ENCODE results near the gene TIGD6. TPM values are rescaled to one million over a fixed set of nuclear protein-coding genes. Genes with fewer than 3 reads are reported as not detected.

The TIGD6 gene
- total and polyA plus RNA-seq, 10 of the 15 experiments (the other 5 are each of a cell fraction or from before 2014, with no cell fraction given), result 0.84 to 4.1 (median 2.7) TPM

DNA sequence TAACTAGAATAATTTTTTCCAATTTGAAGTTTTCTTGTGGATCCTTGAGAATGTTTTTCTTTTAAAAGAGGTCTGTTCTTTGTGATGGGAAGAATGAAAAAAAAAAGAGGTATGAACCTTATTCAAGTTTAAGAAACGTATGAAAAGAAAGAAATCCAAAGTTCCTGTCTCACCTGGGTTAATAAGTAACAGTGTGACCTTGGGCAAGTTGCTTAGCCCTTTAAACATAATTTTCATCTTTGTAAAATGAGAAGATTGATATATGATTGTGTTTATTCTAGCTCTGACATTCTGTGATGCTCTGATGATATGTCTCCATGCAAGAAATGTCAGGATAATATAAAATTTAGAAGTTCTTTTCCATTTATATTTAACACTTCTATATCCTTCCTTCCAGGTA lies 20.6 kb downstream of the TIGD6 start:
- in situ Hi-C loops (cut with MboI), result no loop called here
- Histone ChIP-seq H3K4me3 (no peak overlapping the region), H2AFZ (ENCODE audit: control insufficient read depth, low read depth, low read length) (no peak overlapping the region), H3K9ac (ENCODE audit: control insufficient read depth, insufficient read depth, low read length) (no peak overlapping the region), H3K79me2 (ENCODE audit: control insufficient read depth, insufficient read depth, low read length) (no peaks in the 10 kb centered on the region), H3K4me2 (ENCODE audit: control insufficient read depth, insufficient read depth) (no peak overlapping the region), H3K36me3 (ENCODE audit: control insufficient read depth in 2 of 2, insufficient read depth in 2 of 2, low read length in 1 of 2) (no peaks in the 10 kb centered on the region; a peak in 1 of 4 replicates), H3K27me3 (replicated peaks in 1 of 2; ENCODE audit: control insufficient read depth in 2 of 2, insufficient read depth in 2 of 2, low read length in 1 of 2) (no peaks in the 10 kb centered on the region), H3K4me1 (ENCODE audit: control insufficient read depth, insufficient read depth, low read length) (no peaks in the 10 kb centered on the region), H3K9me3 (replicated peaks; ENCODE audit: control insufficient read depth, insufficient read depth, low read length) (no peaks in the 10 kb centered on the region), H3K27ac (ENCODE audit: control insufficient read depth, insufficient read depth) (no peak overlapping the region), H4K20me1 (ENCODE audit: control insufficient read depth, insufficient read depth) (no peaks in the 10 kb centered on the region)
- ATAC-seq, result no peak
- ChIA-PET POLR2A (no interaction called here), SMC1A (ENCODE audit: uncharacterized antibody, unreplicated experiment) (interaction anchor here (1.4 kb wide), 1 partner anchor 344 kb away, joined by 3 read pairs; no protein-coding TSS in a partner anchor), RAD21 (ENCODE audit: unreplicated experiment) (no interaction called here), CTCF (interaction anchor here (1.3 kb wide), 1 partner anchor 127 kb away, joined by 6 read pairs; no protein-coding TSS in a partner anchor)
- 82% methylated on average over 1 of the region's 1 CpG for WGBS (ENCODE audit: insufficient coverage, insufficient replicate concordance, low lambda C conversion rate, missing lambda C conversion rate)
- BruUV-seq (replicated peaks), result no TSS peak
- no peak for FAIRE-seq
- DNase-seq (ENCODE audit: low read depth, low spot score), result no peak
- intact Hi-C loops (cut with micrococcal nuclease; ENCODE audit: unreplicated experiment), result no loop called here
- TF ChIP-seq, protein P1, sequence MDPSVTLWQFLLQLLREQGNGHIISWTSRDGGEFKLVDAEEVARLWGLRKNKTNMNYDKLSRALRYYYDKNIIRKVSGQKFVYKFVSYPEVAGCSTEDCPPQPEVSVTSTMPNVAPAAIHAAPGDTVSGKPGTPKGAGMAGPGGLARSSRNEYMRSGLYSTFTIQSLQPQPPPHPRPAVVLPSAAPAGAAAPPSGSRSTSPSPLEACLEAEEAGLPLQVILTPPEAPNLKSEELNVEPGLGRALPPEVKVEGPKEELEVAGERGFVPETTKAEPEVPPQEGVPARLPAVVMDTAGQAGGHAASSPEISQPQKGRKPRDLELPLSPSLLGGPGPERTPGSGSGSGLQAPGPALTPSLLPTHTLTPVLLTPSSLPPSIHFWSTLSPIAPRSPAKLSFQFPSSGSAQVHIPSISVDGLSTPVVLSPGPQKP (IDR thresholded peaks at IDR 0.05; ENCODE audit: low read depth, low read length), result no peak
- TF ChIP-seq CHD4 (IDR thresholded peaks at IDR 0.05) (no peak), ZSCAN29 (IDR thresholded peaks at IDR 0.05) (no peak), FOXK2 (IDR thresholded peaks at IDR 0.05) (no peak), NFYA (IDR thresholded peaks at IDR 0.05; ENCODE audit: borderline replicate concordance, low read depth, low read length) (no peak), EGR1 (IDR thresholded peaks at IDR 0.05; ENCODE audit: borderline replicate concordance in 1 of 2, low read depth in 2 of 2, low read length in 2 of 2) (no peak)
- TF ChIP-seq, protein P2, sequence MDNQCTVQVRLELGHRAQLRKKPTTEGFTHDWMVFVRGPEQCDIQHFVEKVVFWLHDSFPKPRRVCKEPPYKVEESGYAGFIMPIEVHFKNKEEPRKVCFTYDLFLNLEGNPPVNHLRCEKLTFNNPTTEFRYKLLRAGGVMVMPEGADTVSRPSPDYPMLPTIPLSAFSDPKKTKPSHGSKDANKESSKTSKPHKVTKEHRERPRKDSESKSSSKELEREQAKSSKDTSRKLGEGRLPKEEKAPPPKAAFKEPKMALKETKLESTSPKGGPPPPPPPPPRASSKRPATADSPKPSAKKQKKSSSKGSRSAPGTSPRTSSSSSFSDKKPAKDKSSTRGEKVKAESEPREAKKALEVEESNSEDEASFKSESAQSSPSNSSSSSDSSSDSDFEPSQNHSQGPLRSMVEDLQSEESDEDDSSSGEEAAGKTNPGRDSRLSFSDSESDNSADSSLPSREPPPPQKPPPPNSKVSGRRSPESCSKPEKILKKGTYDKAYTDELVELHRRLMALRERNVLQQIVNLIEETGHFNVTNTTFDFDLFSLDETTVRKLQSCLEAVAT (IDR thresholded peaks at IDR 0.05), result no peak
- TF ChIP-seq, protein P3, sequence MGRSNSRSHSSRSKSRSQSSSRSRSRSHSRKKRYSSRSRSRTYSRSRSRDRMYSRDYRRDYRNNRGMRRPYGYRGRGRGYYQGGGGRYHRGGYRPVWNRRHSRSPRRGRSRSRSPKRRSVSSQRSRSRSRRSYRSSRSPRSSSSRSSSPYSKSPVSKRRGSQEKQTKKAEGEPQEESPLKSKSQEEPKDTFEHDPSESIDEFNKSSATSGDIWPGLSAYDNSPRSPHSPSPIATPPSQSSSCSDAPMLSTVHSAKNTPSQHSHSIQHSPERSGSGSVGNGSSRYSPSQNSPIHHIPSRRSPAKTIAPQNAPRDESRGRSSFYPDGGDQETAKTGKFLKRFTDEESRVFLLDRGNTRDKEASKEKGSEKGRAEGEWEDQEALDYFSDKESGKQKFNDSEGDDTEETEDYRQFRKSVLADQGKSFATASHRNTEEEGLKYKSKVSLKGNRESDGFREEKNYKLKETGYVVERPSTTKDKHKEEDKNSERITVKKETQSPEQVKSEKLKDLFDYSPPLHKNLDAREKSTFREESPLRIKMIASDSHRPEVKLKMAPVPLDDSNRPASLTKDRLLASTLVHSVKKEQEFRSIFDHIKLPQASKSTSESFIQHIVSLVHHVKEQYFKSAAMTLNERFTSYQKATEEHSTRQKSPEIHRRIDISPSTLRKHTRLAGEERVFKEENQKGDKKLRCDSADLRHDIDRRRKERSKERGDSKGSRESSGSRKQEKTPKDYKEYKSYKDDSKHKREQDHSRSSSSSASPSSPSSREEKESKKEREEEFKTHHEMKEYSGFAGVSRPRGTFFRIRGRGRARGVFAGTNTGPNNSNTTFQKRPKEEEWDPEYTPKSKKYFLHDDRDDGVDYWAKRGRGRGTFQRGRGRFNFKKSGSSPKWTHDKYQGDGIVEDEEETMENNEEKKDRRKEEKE (IDR thresholded peaks at IDR 0.05), result no peak
- TF ChIP-seq, protein P4, sequence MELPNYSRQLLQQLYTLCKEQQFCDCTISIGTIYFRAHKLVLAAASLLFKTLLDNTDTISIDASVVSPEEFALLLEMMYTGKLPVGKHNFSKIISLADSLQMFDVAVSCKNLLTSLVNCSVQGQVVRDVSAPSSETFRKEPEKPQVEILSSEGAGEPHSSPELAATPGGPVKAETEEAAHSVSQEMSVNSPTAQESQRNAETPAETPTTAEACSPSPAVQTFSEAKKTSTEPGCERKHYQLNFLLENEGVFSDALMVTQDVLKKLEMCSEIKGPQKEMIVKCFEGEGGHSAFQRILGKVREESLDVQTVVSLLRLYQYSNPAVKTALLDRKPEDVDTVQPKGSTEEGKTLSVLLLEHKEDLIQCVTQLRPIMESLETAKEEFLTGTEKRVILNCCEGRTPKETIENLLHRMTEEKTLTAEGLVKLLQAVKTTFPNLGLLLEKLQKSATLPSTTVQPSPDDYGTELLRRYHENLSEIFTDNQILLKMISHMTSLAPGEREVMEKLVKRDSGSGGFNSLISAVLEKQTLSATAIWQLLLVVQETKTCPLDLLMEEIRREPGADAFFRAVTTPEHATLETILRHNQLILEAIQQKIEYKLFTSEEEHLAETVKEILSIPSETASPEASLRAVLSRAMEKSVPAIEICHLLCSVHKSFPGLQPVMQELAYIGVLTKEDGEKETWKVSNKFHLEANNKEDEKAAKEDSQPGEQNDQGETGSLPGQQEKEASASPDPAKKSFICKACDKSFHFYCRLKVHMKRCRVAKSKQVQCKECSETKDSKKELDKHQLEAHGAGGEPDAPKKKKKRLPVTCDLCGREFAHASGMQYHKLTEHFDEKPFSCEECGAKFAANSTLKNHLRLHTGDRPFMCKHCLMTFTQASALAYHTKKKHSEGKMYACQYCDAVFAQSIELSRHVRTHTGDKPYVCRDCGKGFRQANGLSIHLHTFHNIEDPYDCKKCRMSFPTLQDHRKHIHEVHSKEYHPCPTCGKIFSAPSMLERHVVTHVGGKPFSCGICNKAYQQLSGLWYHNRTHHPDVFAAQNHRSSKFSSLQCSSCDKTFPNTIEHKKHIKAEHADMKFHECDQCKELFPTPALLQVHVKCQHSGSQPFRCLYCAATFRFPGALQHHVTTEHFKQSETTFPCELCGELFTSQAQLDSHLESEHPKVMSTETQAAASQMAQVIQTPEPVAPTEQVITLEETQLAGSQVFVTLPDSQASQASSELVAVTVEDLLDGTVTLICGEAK (IDR thresholded peaks at IDR 0.05; ENCODE audit: borderline replicate concordance), result no peak

All from GM12878 (cell line).